Nephron progenitor cell (in vitro differentiated cells): ENCODE results near the gene KCNQ1.
A peak's percentile ranks its signal among the peaks of the same experiment; 100 is the strongest.

Experiments
- DNase-seq: peaks from one replicate; pipeline ENCODE4 v3.0.0; 2021
- H3K27ac Mint-ChIP-seq: 2 replicates; pipeline ENCODE4 v1.8.0; 2021; ENCODE audit warnings: mild to moderate bottlenecking, moderate library complexity, mixed read lengths
- H3K27me3 Mint-ChIP-seq: 2 replicates; pipeline ENCODE4 v1.8.0; 2021; ENCODE audit warnings: mild to moderate bottlenecking, low read depth, mixed read lengths; ENCODE audit not compliant: poor library complexity
- H3K36me3 Mint-ChIP-seq: 2 replicates; pipeline ENCODE4 v1.8.0; 2021; ENCODE audit warnings: low read depth, mixed read lengths
- H3K4me1 Mint-ChIP-seq: 2 replicates; pipeline ENCODE4 v1.8.0; 2021; ENCODE audit warnings: mixed read lengths
- H3K4me3 Mint-ChIP-seq: 2 replicates; pipeline ENCODE4 v1.8.0; 2021; ENCODE audit warnings: mild to moderate bottlenecking, moderate library complexity, mixed read lengths
- H3K9me3 Mint-ChIP-seq: 2 replicates; pipeline ENCODE4 v1.8.0; 2021; ENCODE audit warnings: mild to moderate bottlenecking, moderate library complexity, mixed read lengths
- TF ChIP-seq, protein P1 (sequence below): fragments of 200-600 bp; sonication (generic); IDR thresholded peaks from 2 replicates; pipeline ENCODE4 v1.5.0; 2021; ENCODE audit warnings: antibody characterized with exemption

The KCNQ1 gene

GRCh38 chr11:2783536-2784082, 338.8 kb downstream of the KCNQ1 start:
- H3K27me3 Mint-ChIP-seq = peaks cover 9% of the 10 kb centered on the region
- no peak overlapping the region for H3K27ac Mint-ChIP-seq
- DNase-seq = no peak
- H3K9me3 Mint-ChIP-seq = peaks cover 25% of the 10 kb centered on the region
- H3K36me3 Mint-ChIP-seq = peaks cover 8% of the 10 kb centered on the region
- peaks cover 47% of the 10 kb centered on the region for H3K4me1 Mint-ChIP-seq
- TF ChIP-seq, protein P1, sequence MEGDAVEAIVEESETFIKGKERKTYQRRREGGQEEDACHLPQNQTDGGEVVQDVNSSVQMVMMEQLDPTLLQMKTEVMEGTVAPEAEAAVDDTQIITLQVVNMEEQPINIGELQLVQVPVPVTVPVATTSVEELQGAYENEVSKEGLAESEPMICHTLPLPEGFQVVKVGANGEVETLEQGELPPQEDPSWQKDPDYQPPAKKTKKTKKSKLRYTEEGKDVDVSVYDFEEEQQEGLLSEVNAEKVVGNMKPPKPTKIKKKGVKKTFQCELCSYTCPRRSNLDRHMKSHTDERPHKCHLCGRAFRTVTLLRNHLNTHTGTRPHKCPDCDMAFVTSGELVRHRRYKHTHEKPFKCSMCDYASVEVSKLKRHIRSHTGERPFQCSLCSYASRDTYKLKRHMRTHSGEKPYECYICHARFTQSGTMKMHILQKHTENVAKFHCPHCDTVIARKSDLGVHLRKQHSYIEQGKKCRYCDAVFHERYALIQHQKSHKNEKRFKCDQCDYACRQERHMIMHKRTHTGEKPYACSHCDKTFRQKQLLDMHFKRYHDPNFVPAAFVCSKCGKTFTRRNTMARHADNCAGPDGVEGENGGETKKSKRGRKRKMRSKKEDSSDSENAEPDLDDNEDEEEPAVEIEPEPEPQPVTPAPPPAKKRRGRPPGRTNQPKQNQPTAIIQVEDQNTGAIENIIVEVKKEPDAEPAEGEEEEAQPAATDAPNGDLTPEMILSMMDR = no peak
- H3K4me3 Mint-ChIP-seq = no peak overlapping the region

DNA sequence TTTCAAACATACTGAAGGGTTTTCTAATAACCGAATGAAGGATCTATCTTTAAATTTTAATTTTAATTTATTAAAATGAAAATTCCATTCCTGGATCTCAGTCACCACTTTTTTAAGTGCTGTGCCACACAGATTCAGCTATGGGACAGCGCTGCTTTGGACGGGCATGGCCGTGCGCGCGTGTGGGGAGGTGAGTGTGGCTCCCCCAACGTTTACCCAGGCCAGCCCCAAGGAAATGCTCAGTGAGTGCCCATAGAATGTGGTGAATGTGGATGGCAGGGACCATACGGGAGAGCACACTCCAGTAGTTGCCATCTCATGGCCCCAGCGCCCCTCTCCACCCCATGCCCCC, 343.0 kb downstream of the KCNQ1 start:
- H3K4me3 Mint-ChIP-seq = no peak overlapping the region
- H3K4me1 Mint-ChIP-seq = peaks cover 30% of the 10 kb centered on the region
- DNase-seq = no peak
- peaks cover 25% of the 10 kb centered on the region for H3K9me3 Mint-ChIP-seq
- no peak overlapping the region for H3K27ac Mint-ChIP-seq
- H3K36me3 Mint-ChIP-seq = peaks cover 8% of the 10 kb centered on the region
- TF ChIP-seq, protein P1 = no peak
- peaks cover 13% of the 10 kb centered on the region for H3K27me3 Mint-ChIP-seq

DNA sequence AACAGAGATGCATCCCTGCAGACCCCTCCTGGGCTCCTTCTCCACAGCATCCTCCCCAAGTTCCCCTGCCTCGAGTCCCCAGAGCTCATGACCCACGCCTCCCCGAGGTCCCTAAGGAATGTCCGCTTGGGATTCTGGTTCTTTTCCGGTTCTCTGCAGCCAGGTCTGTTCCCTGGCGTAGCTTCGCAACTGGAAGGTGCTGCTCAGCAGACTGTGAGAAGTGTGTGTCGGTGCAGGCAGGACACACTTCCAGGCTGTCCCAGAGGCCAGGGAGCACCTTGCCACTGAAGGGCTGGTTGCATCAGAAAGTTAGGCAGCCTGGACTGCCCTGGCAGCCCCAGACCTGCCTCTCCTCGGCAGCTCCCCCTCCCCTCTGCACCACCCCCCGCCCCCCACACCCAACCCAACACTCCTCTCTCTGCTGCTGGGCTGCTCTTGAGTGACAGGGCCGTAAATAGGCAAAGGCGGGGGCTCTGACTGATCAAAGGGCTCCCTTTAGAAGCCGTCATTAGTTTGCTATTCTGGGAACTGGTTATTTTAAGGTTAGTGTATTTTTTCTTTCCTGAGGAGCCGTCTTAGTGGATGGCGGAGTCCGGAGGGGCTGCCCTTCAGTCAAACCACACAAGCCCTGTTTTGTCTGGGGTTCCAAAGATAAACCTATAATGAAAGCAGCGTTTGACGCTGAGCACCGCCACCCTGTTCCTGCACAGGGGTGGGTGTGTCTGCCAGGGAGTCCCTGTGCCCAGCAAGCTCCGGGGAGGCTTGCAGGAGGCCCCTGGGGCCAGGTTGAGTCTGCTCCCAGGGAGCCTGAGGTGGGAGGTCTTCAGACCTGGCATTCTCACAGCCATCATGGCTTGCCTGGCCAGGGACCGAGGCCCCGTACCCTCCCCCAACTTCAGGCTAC, 343.6 kb downstream of the KCNQ1 start:
- Mint-ChIP-seq H3K36me3 (peaks cover 8% of the 10 kb centered on the region), H3K27ac (no peak overlapping the region), H3K9me3 (peaks cover 25% of the 10 kb centered on the region), H3K27me3 (peaks cover 15% of the 10 kb centered on the region), H3K4me3 (peak overlapping the region; percentile 70), H3K4me1 (peaks cover 28% of the 10 kb centered on the region)
- peak; percentile 49 for DNase-seq
- TF ChIP-seq, protein P1 = no peak

GRCh38 chr11:2789331-2789730, 344.5 kb downstream of the KCNQ1 start:
- Mint-ChIP-seq H3K4me3 (no peak overlapping the region), H3K27ac (no peak overlapping the region), H3K36me3 (peaks cover 8% of the 10 kb centered on the region), H3K9me3 (peaks cover 25% of the 10 kb centered on the region), H3K27me3 (peaks cover 17% of the 10 kb centered on the region), H3K4me1 (peaks cover 37% of the 10 kb centered on the region)
- no peak for DNase-seq
- TF ChIP-seq, protein P1 = no peak

GRCh38 chr11:2789791-2790567, 345.2 kb downstream of the KCNQ1 start:
- no peak for DNase-seq
- Mint-ChIP-seq H3K36me3 (peaks cover 8% of the 10 kb centered on the region), H3K27me3 (peaks cover 17% of the 10 kb centered on the region), H3K9me3 (peaks cover 18% of the 10 kb centered on the region), H3K27ac (no peak overlapping the region), H3K4me1 (peaks cover 42% of the 10 kb centered on the region), H3K4me3 (no peak overlapping the region)
- TF ChIP-seq, protein P1 = no peak
